GM12892 (cell line): Measurements from ENCODE around the gene PTK6.

Experiments used
- POLR2A ChIP-seq: IDR thresholded peaks from 2 replicates; pipeline ENCODE4 v1.6.1; 2011; ENCODE audit warnings: low read depth, low read length, control low read depth
- POLR2AphosphoS5 ChIP-seq: IDR thresholded peaks from 2 replicates; pipeline ENCODE4 v1.6.1; 2011; ENCODE audit warnings: low read depth, low read length, control low read depth
- TAF1 ChIP-seq: IDR thresholded peaks from 2 replicates; pipeline ENCODE4 v1.6.1; 2011; ENCODE audit warnings: low read depth, mild to moderate bottlenecking, control low read depth, low read length, borderline replicate concordance

- TF ChIP-seq POLR2A: no peak
- no peak for TF ChIP-seq TAF1
- TF ChIP-seq POLR2AphosphoS5: no peak
Measured at GRCh38 chr20:63567136-63567385, 29.9 kb upstream of the PTK6 start.
